Breast epithelium (tissue), 4 donors: ENCODE results near the gene SLCO6A1. TPM values are rescaled to one million over a fixed set of nuclear protein-coding genes. Genes with fewer than 3 reads are reported as not detected.
"Not testable (repeated sequence)": the region's sequence is repeated elsewhere in the genome, so short reads cannot be mapped to it uniquely, and the experiment has no call there.

Source experiments
- DNase-seq, 2 donors: peaks; one replicate each; pipeline ENCODE4 v3.0.0-alpha.2; 2019; ENCODE audit warnings: low spot score in 2 of 2
- H3K27ac ChIP-seq, 2 donors: fragments of 200-600 bp; sonication (generic) in 1 of 2; one replicate each; pipeline ENCODE4 v1.5.1; 2016 to 2019; ENCODE audit warnings: mild to moderate bottlenecking in 1 of 2
- H3K27me3 ChIP-seq, 2 donors: fragments of 200-600 bp; sonication (generic) in 1 of 2; one replicate each; pipeline versions ENCODE4 v1.5.1 to v1.6.0; 2017 to 2019; ENCODE audit warnings: control low read depth in 1 of 2, mild to moderate bottlenecking in 1 of 2
- H3K36me3 ChIP-seq: fragments of 200-600 bp; one replicate; pipeline ENCODE4 v1.5.1; 2019
- H3K4me1 ChIP-seq, 2 donors: fragments of 200-600 bp; sonication (generic); one replicate each; pipeline ENCODE4 v1.5.1; 2016 to 2019; ENCODE audit warnings: control low read depth in 1 of 2
- H3K4me3 ChIP-seq, 3 donors: fragments of 200-600 bp; sonication (generic); 1 replicate in 2 of 3; 2 replicates in 1 of 3; pipeline ENCODE4 v1.5.1; 2016 to 2019; ENCODE audit warnings: mild to moderate bottlenecking in 3 of 3, moderate library complexity in 2 of 3
- H3K9me3 ChIP-seq, 2 donors: fragments of 200-600 bp; sonication (generic) in 1 of 2; one replicate each; pipeline ENCODE4 v1.5.1; 2016 to 2019; ENCODE audit warnings: control low read depth in 1 of 2
- POLR2A ChIP-seq: fragments of 450-650 bp; IDR thresholded peaks from one replicate; pipeline ENCODE4 v1.6.1; 2016; ENCODE audit warnings: antibody characterized with exemption, mild to moderate bottlenecking, moderate library complexity
- POLR2AphosphoS5 ChIP-seq, 3 donors: sonication (generic); formaldehyde crosslinking; IDR thresholded peaks; one replicate each; pipeline ENCODE4 v1.6.1; 2017; ENCODE audit warnings: antibody characterized with exemption in 3 of 3
- intact Hi-C: fragments of 100-400 bp; cut with DNase I; formaldehyde crosslinking; loops from one replicate; pipeline ENCODE4 v1.15.1; 2023; ENCODE audit warnings: low total_unique reads
- total RNA-seq, 3 donors: library from RNA; depleted of rRNA; stranded (reverse); fragments of >200 nt; gene quantifications; one replicate each; pipeline ENCODE4 v1.1.0, GENCODE V29; 2016
- TF ChIP-seq, protein P1 (sequence below), 3 donors: fragments of 450-650 bp; IDR thresholded peaks; one replicate each; pipeline ENCODE4 v1.5.1; 2016 to 2017; ENCODE audit warnings: antibody characterized with exemption in 3 of 3, mild to moderate bottlenecking in 3 of 3, moderate library complexity in 3 of 3

Gene SLCO6A1
- total RNA-seq, 3 donors from 2014 or later, result not detected

- no peak overlapping the region for H3K27ac ChIP-seq
- H3K36me3 ChIP-seq, result no peaks in the 10 kb centered on the region
- intact Hi-C loops, result no loop called here
- H3K4me3 ChIP-seq, result no peak overlapping the region
- no peaks in the 10 kb centered on the region for H3K4me1 ChIP-seq
- TF ChIP-seq POLR2AphosphoS5 (IDR thresholded peaks at IDR 0.05) (no peak), POLR2A (no peak)
- TF ChIP-seq, protein P1, sequence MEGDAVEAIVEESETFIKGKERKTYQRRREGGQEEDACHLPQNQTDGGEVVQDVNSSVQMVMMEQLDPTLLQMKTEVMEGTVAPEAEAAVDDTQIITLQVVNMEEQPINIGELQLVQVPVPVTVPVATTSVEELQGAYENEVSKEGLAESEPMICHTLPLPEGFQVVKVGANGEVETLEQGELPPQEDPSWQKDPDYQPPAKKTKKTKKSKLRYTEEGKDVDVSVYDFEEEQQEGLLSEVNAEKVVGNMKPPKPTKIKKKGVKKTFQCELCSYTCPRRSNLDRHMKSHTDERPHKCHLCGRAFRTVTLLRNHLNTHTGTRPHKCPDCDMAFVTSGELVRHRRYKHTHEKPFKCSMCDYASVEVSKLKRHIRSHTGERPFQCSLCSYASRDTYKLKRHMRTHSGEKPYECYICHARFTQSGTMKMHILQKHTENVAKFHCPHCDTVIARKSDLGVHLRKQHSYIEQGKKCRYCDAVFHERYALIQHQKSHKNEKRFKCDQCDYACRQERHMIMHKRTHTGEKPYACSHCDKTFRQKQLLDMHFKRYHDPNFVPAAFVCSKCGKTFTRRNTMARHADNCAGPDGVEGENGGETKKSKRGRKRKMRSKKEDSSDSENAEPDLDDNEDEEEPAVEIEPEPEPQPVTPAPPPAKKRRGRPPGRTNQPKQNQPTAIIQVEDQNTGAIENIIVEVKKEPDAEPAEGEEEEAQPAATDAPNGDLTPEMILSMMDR (IDR thresholded peaks at IDR 0.05), result no peak
- DNase-seq, result no peak
- H3K9me3 ChIP-seq, result peaks cover 0 to 7% of the 10 kb centered on the region in 2 donors
- no peaks in the 10 kb centered on the region for H3K27me3 ChIP-seq
These were observed 24.9 kb upstream of the SLCO6A1 start for GRCh38 chr5:102523541-102524175.

DNA sequence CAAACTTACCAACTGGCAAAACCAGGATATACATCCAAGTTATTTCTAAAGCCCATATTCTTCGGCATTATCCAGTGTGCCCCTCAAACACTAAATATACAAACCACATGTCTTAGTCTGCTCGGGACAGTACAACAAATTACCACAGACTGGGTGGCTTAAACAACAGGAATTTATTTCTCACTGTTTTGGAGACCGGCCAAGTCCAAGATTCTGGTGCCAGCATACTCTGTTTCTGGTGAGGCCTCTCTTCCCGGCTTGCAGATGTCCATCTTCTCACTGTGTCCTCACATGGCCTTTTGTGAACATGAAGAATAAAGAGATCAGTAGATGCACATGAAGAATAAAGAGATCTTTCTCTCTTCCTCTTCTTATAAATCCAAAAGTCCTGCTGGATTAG is 12.9 kb upstream of the SLCO6A1 start:
- no peaks in the 10 kb centered on the region for H3K9me3 ChIP-seq
- no peak overlapping the region for H3K27ac ChIP-seq
- TF ChIP-seq, protein P1 (IDR thresholded peaks at IDR 0.05), result no peak
- TF ChIP-seq POLR2A, result no peak
- no peak for TF ChIP-seq POLR2AphosphoS5 (IDR thresholded peaks at IDR 0.05)
- H3K36me3 ChIP-seq, result no peaks in the 10 kb centered on the region
- H3K4me3 ChIP-seq, result no peak overlapping the region
- no peaks in the 10 kb centered on the region for H3K27me3 ChIP-seq
- no peaks in the 10 kb centered on the region for H3K4me1 ChIP-seq
- DNase-seq, result no peak
- intact Hi-C loops, result no loop called here

DNA sequence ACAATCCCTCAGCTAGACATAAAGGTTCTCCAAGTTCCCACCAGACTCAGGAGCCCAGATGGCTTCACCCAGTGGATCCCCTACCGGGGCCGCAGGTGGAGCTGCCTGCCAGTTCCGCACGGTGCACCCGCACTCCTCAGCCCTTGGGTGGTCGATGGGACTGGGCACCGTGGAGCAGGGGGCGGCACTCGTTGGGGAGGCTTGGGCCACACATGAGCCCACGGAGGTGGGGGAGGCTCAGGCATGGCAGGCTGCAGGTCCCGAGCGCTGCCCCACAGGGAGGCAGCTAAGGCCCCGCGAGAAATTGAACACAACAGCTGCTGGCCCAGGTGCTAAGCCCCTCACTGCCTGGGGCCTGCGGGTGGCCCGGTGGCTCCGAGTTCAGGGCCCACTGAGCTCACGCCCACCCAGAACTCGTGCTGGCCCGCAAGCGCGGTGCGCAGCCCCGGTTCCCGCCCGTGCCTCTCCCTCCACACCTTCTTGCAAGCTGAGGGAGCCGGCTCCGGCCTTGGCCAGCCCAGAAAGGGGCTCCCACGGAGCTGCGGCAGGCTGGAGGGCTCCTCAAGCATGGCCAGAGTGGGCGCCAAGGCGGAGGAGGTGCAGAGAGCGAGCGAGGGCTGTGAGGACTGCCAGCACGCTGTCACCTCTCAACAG is 7.4 kb downstream of the SLCO6A1 start:
- H3K9me3 ChIP-seq, H3K27ac ChIP-seq, H3K36me3 ChIP-seq, H3K27me3 ChIP-seq, H3K4me3 ChIP-seq, intact Hi-C loops, DNase-seq, H3K4me1 ChIP-seq: not testable (repeated sequence)

DNA sequence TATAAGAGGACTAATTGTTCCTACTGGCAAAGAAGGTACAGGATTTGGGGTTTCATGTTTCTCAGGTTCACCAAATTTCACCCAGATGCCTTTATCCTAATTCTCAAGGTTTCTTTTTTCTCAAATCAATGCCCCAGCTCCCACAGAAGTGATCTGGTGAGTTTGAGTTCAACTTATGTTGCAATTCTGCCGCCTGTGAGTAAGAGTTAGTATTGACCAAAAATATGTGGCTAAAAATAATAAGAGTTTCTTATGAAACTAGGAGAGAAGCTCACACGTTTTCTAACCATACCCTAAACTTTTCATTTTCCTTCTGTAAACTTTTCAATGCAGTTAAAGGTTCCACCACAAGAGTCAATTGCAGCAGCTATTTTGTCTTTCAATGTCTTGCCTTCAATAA is 15.1 kb downstream of the SLCO6A1 start:
- Histone ChIP-seq H3K4me1 (no peaks in the 10 kb centered on the region), H3K36me3 (no peaks in the 10 kb centered on the region), H3K4me3 (no peak overlapping the region), H3K27me3 (no peaks in the 10 kb centered on the region), H3K9me3 (no peaks in the 10 kb centered on the region), H3K27ac (no peak overlapping the region)
- TF ChIP-seq, protein P1 (IDR thresholded peaks at IDR 0.05), result no peak
- TF ChIP-seq POLR2A, result no peak
- TF ChIP-seq POLR2AphosphoS5 (IDR thresholded peaks at IDR 0.05), result no peak
- DNase-seq, result no peak
- intact Hi-C loops, result no loop called here

GRCh38 chr5:102481054-102481715 is 17.6 kb downstream of the SLCO6A1 start:
- no peaks in the 10 kb centered on the region for H3K4me1 ChIP-seq
- no peak overlapping the region for H3K4me3 ChIP-seq
- no peak for DNase-seq
- H3K9me3 ChIP-seq, result no peaks in the 10 kb centered on the region
- H3K27ac ChIP-seq, result no peak overlapping the region
- H3K36me3 ChIP-seq, result no peaks in the 10 kb centered on the region
- no peaks in the 10 kb centered on the region for H3K27me3 ChIP-seq
- intact Hi-C loops, result no loop called here
- TF ChIP-seq POLR2A (no peak), POLR2AphosphoS5 (IDR thresholded peaks at IDR 0.05) (no peak)
- TF ChIP-seq, protein P1 (IDR thresholded peaks at IDR 0.05), result no peak
